Eye (tissue), 1 donor: ENCODE results near the gene MARK1.
"Not testable (repeated sequence)": the region's sequence is repeated elsewhere in the genome, so short reads cannot be mapped to it uniquely, and the experiment has no call there.

Source experiments
- DNase-seq: peaks from one replicate; pipeline ENCODE4 v3.0.0-alpha.2; 2015

The MARK1 gene

GRCh38 chr1:220631238-220631815, 103.4 kb downstream of the MARK1 start:
- DNase-seq = no peak

GRCh38 chr1:220637759-220638158, 109.8 kb downstream of the MARK1 start:
- DNase-seq = no peak

DNA sequence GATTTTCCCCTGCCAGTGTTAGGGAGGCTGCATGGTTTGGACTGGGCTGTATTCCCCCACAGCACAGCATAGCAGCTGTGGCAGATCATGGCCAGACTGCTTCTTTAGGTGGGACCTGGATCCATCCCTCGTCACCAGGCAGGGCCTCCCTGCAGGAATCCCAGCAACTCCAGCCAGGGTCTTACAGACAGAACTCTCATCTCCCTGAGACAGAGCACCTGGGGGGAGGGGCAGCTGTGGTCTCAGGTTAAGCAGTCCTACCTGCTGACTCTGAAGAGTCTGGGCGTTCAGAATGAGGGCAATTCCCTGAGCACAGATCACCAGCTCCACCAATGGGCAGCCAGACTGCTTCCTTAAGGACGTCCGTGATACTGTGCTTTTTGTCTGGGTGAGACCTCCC, 114.3 kb downstream of the MARK1 start:
- DNase-seq = no peak

- peak; percentile 70 for DNase-seq
Measured at GRCh38 chr1:220652995-220653394, 125.1 kb downstream of the MARK1 start.

GRCh38 chr1:220655509-220655908, 127.6 kb downstream of the MARK1 start:
- DNase-seq = no peak

DNA sequence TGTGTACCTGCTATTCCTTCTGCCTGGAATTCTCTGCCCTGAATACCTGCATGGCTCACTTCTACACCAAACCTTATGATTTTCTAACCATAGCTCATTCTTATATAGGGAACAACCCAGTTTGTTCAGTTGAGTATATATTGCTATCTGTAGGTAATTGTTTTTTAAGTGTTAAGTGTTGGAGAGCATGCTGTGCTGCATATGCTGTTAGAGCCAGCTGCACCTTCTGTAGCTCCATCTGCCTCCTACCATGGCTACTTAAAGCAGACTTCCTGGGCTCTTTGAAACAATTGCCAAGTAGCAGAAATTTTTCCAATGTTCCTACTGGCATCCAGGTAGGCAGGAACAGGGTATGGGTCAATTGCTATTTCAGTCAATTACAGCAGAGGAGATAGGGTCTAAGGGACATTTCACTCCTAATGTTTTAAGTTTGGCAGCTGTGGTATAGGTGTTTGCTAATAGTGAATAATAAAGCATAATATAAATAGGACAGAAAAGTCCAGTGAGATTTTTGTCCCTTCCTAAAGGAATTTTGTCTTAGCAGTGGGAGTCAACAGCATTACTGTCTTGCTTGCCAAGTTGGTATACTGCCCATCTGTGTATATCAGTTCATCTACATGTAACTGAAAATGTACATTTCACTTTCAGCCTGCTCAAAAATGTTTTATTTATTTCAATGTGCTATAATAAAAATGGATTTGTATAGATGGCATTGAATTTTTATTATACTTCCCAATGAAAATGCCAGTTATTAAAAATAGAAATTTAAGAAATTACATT, 128.2 kb downstream of the MARK1 start:
- DNase-seq = no peak

- DNase-seq = no peak
Measured at GRCh38 chr1:220666349-220666748, 138.4 kb downstream of the MARK1 start.

- no peak for DNase-seq
Measured at GRCh38 chr1:220669005-220669404, 141.1 kb downstream of the MARK1 start.

GRCh38 chr1:220670365-220670764, 142.4 kb downstream of the MARK1 start:
- DNase-seq = no peak

- no peak for DNase-seq
Measured at GRCh38 chr1:220673921-220674320, 146.0 kb downstream of the MARK1 start.

- DNase-seq = no peak
Measured at GRCh38 chr1:220677251-220677650, 149.3 kb downstream of the MARK1 start.

- peak; percentile 67 for DNase-seq
Measured at GRCh38 chr1:220680085-220680687, 152.2 kb downstream of the MARK1 start.

DNA sequence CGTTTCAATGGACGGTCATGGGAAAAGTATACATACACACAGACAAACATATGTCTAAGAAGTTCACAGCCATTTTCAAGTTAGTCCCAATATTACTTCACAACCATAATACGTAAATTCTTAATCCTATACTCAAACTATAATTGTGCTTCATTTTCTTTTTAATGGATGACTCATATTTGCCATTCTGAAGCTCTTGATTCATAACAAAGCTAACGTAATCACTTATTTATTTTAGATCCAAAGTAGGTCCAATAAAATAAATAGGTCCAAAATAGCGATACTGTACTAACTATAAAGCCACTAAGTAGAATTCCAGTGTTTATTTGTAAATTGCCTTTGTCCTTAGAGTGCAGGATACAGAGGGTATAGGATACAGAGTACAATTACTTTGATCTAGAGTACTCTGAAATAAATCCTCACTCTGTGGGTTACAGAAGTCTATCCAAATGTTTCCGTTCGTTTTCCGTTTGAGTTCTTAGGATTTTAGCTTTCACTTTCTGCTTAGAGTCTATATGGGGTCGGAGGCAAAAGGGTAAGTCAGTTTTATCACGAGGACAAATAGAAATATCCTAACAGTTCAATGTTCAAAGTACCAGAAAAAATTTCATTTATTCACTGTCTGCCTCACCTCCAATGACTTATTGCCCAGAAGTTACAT, 153.4 kb downstream of the MARK1 start:
- DNase-seq = no peak

DNA sequence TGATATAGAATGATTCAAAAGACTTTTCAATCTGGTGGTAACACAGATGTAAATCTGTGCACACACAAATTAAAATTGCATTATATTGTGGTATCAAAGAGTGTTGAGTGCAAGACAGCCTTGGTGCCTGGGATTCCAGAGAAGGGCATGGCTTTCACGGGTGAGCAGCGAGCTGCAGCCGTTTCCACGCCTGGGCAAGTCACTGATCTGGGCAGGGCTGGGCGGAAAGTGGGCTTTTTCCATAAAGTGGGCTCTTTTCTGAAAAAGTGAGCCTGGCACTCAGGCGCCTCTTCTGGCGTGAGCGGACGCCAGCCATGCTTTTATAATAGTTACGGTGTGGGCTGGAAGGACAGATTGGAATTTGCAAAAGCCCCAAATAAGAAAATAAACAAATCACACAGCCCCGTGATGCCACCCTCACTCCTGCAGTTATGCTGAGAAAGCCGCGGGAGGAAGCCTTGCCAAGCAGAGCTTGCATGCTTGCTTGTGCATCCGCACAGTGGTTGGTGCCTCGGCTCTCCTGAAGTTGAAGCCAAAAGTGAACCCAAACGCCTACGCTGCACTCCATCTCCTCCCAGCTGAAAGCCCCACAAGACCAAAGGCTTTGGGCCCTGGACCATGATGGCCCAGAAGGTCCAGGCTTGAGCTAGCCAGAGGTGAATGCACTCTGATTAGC, 155.1 kb downstream of the MARK1 start:
- no peak for DNase-seq

DNA sequence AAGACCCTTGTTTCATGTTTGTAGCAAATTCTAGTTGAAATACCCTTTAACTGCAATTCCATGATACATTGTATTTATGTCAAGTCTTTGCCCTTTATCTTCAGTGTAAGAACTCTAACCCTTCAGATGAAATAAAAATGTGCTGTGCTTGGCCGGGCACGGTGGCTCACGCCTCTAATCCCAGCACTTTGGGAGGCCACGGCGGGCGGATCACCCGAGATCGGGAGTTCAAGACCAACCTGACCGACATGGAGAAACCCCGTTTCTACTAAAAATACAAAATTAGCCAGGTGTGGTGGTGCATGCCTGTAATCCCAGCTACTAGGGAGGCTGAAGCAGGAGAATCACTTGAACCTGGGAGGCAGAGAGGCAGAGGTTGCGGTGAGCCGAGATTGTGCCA, 155.8 kb downstream of the MARK1 start:
- not testable (repeated sequence) for DNase-seq

- peak; percentile 42 for DNase-seq
Measured at GRCh38 chr1:220684890-220685289, 157.0 kb downstream of the MARK1 start.

DNA sequence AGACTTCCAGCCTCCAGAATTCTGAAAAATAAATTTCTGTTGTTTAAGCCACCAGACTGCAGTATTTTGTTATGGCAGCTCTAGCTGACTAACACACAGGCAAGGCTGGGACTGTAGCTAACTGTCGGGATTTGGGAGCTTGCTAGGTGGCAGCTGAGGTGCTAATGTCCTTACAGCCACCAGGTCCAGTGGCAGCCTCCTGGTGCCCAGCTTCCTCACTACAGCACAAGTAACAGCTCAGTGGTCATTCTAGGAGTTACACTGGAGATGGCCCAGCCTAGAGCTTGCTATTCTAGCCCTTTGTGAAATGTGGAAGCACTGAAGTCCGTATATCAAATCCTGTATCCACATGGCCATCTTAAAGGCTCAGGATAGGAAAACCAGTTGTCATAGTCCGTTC, 157.9 kb downstream of the MARK1 start:
- DNase-seq = no peak

GRCh38 chr1:220687809-220688208, 159.9 kb downstream of the MARK1 start:
- DNase-seq = no peak

DNA sequence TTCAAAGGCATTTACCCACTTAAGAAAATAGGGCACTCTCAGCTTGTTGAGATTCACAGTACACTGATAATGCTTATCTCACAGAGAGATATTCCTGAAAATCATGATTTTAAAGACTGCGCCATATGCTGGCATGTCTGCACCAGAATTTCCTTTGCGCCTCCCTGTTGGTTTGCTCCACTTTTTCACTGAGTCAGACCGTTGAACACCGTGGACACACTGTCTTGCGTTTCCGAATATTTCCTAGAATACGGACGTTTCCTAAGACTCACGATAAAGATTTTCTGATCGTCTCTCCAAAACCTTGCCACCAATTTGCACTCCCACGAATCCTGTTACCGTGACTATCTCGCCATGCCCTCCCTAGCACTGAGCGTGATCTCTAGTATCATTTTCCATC, 161.7 kb downstream of the MARK1 start:
- DNase-seq = no peak

- DNase-seq = peak; percentile 92
Measured at GRCh38 chr1:220690140-220691052, 162.5 kb downstream of the MARK1 start, which contains the start of gene C1orf115. TSS of gene C1orf115 (plus strand) at chr1:220690363. CDS start at chr1:220690403, 40 bp downstream.

DNA sequence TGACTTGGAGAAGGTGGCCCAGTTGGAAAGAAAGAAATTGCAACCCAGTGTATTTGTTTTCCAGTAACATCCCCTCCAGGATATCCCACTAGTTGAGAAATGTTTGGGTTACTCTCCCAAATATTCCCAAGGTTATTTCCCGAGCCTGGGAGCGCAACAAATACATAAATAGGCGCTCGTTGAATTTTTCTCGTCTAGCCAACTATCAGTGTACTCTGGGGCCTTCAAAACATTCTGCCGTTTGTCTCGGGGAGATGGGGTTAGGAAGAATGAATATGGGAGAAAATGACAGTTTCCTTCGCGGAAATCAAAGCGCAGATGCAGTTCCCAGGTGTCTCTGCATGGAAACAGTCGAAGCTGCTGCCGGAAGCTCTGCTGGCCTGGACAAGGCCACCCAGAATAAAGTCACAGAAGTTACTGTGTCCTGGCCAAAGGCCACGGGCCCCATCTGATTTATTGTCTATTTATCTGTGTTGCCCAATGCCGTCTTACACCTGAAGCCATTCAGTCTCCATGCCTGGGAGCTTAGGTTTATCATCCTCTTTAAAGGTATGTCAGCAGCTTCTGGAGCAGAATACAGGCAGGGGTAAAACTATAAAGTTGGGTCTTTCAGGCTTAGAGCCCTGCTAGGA, 163.2 kb downstream of the MARK1 start:
- DNase-seq = no peak
